ENCODE results near the gene DNAJB5.

The DNAJB5 gene

GRCh38 chr9:34971146-34971811, 18.3 kb upstream of the DNAJB5 start:
- FAIRE-seq = no peak
- TF ChIP-seq POLR2A (IDR thresholded peaks at IDR 0.05; ENCODE audit: low read depth, low read length) = no peak

GRCh38 chr9:34974664-34975063, 14.9 kb upstream of the DNAJB5 start:
- no peak for TF ChIP-seq POLR2A (IDR thresholded peaks at IDR 0.05; ENCODE audit: low read depth, low read length)

More at GRCh38 chr9:34971146-34971811, 18.3 kb upstream of the DNAJB5 start:
- DNase-seq (ENCODE audit: insufficient read length, low spot score) = no peak

GRCh38 chr9:34976441-34976840, 13.1 kb upstream of the DNAJB5 start:
- FAIRE-seq (no peak), DNase-seq (ENCODE audit: insufficient read length, low spot score) (no peak)
- TF ChIP-seq POLR2A (IDR thresholded peaks at IDR 0.05; ENCODE audit: low read depth, low read length) = no peak

More at GRCh38 chr9:34974664-34975063, 14.9 kb upstream of the DNAJB5 start:
- DNase-seq (ENCODE audit: insufficient read length, low spot score) (no peak), FAIRE-seq (no peak)

- TF ChIP-seq POLR2A (IDR thresholded peaks at IDR 0.05; ENCODE audit: low read depth, low read length) = no peak
- DNase-seq (ENCODE audit: insufficient read length, low spot score) (no peak), FAIRE-seq (no peak)
Observed at GRCh38 chr9:34976992-34977391, 12.6 kb upstream of the DNAJB5 start.

GRCh38 chr9:34980181-34980761, 9.3 kb upstream of the DNAJB5 start:
- FAIRE-seq (no peak), DNase-seq (ENCODE audit: insufficient read length, low spot score) (no peak)

GRCh38 chr9:34982361-34982760, 7.2 kb upstream of the DNAJB5 start:
- FAIRE-seq = no peak
- TF ChIP-seq POLR2A (IDR thresholded peaks at IDR 0.05; ENCODE audit: low read depth, low read length) = no peak

More at GRCh38 chr9:34980181-34980761, 9.3 kb upstream of the DNAJB5 start:
- no peak for TF ChIP-seq POLR2A (IDR thresholded peaks at IDR 0.05; ENCODE audit: low read depth, low read length)

GRCh38 chr9:34983209-34983608, 6.3 kb upstream of the DNAJB5 start:
- FAIRE-seq (no peak), DNase-seq (ENCODE audit: insufficient read length, low spot score) (no peak)
- TF ChIP-seq POLR2A (IDR thresholded peaks at IDR 0.05; ENCODE audit: low read depth, low read length) = no peak

More at GRCh38 chr9:34982361-34982760, 7.2 kb upstream of the DNAJB5 start:
- no peak for DNase-seq (ENCODE audit: insufficient read length, low spot score)

- FAIRE-seq (no peak), DNase-seq (ENCODE audit: insufficient read length, low spot score) (no peak)
- TF ChIP-seq POLR2A (IDR thresholded peaks at IDR 0.05; ENCODE audit: low read depth, low read length) = no peak
Observed at GRCh38 chr9:34984049-34984448, 5.5 kb upstream of the DNAJB5 start.

- TF ChIP-seq POLR2A (IDR thresholded peaks at IDR 0.05; ENCODE audit: low read depth, low read length) = no peak
- no peak for FAIRE-seq
- DNase-seq (ENCODE audit: insufficient read length, low spot score) = no peak
Observed at GRCh38 chr9:34985311-34985899, 4.1 kb upstream of the DNAJB5 start.

- FAIRE-seq (no peak), DNase-seq (ENCODE audit: insufficient read length, low spot score) (no peak)
- TF ChIP-seq POLR2A (IDR thresholded peaks at IDR 0.05; ENCODE audit: low read depth, low read length) = no peak
Observed at GRCh38 chr9:34986540-34987047, 3.0 kb upstream of the DNAJB5 start.

- DNase-seq (ENCODE audit: insufficient read length, low spot score) (no peak), FAIRE-seq (no peak)
- TF ChIP-seq POLR2A (IDR thresholded peaks at IDR 0.05; ENCODE audit: low read depth, low read length) = no peak
Observed at GRCh38 chr9:34987160-34987901, 2.2 kb upstream of the DNAJB5 start.

- TF ChIP-seq POLR2A (IDR thresholded peaks at IDR 0.05; ENCODE audit: low read depth, low read length) = no peak
- DNase-seq (ENCODE audit: insufficient read length, low spot score) (no peak), FAIRE-seq (no peak)
Observed at GRCh38 chr9:34988218-34989002, 1.1 kb upstream of the DNAJB5 start.

GRCh38 chr9:34989946-34990635, 546 bp downstream of the DNAJB5 start:
- TF ChIP-seq POLR2A (IDR thresholded peaks at IDR 0.05; ENCODE audit: low read depth, low read length) = no peak
- DNase-seq (ENCODE audit: insufficient read length, low spot score) (peak; percentile 21), FAIRE-seq (no peak)

All from H54 (cell line).